Measurements from ENCODE around the gene CERCAM.
A peak's percentile ranks its signal among the peaks of the same experiment; 100 is the strongest.

Gene CERCAM

DNA sequence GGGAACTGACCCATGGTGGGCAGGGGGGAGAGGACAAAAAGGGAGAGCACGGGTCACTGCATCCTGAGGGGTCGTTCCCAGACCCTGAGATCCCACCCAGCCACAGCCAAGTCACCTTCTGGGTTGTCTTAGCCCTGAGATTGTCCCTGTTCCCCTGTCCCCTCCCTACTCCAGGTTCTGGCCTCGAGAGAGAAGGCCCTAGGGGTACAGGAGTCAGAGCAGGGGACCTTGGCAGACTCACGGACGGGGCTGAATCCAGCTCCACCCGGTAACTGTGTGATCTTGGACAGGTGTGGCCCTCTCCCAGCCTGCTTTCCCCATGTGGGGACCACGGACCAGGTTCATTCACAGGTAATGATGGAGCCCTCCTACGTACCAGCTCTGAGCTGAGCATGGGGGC lies 11.2 kb upstream of the CERCAM start:
- DNase-seq, result no peak
- no peak overlapping the region for H3K14ac ChIP-seq (ENCODE audit: low read length)
- H2AK5ac ChIP-seq (ENCODE audit: low read length), result peak overlapping the region; percentile 42
- no peak overlapping the region for H3K27ac ChIP-seq (ENCODE audit: low read depth, low read length)
- no peaks in the 10 kb centered on the region for H3K27me3 ChIP-seq (ENCODE audit: insufficient read depth, low read length)
- no peak overlapping the region for H3K4ac ChIP-seq (ENCODE audit: low read depth, low read length)
- H3K4me1 ChIP-seq (ENCODE audit: control insufficient read depth in 1 of 2, insufficient read depth in 2 of 2, low read length in 2 of 2), result peaks cover 5 to 8% of the 10 kb centered on the region in 2 experiments
- no peak overlapping the region for H4K91ac ChIP-seq (ENCODE audit: low read depth, low read length)
- no peak overlapping the region for H3K18ac ChIP-seq (ENCODE audit: low read length)
- WGBS (ENCODE audit: extremely low coverage, insufficient coverage, insufficient read length), result no CpG with 5 or more reads among the region's 8 CpGs
- no peak overlapping the region for H3K9ac ChIP-seq (ENCODE audit: low read length)
- peaks cover 2% of the 10 kb centered on the region for H3K79me1 ChIP-seq (ENCODE audit: low read length)
- no peak overlapping the region for H3K23ac ChIP-seq (ENCODE audit: low read length)
- no peak overlapping the region for H3K4me2 ChIP-seq (ENCODE audit: low read length)
- H4K12ac ChIP-seq (ENCODE audit: low read depth, low read length), result no peak overlapping the region
- H3K36me3 ChIP-seq (ENCODE audit: control insufficient read depth in 1 of 2, insufficient read depth in 2 of 2, low read length in 2 of 2), result no peaks in the 10 kb centered on the region
- no peak overlapping the region for H3K4me3 ChIP-seq (ENCODE audit: low read depth, low read length)
- H4K8ac ChIP-seq (ENCODE audit: low read depth, low read length), result peak overlapping the region; percentile 9
- no peak overlapping the region for H2BK120ac ChIP-seq (ENCODE audit: insufficient read depth, low read length, poor library complexity)
- H2BK12ac ChIP-seq (ENCODE audit: low read length), result peak overlapping the region; percentile 37
- H2AFZ ChIP-seq (ENCODE audit: insufficient read depth, low read length, poor library complexity), result peak overlapping the region; percentile 27
- H3K79me2 ChIP-seq (ENCODE audit: control insufficient read depth, insufficient read depth, low read length, poor library complexity), result no peaks in the 10 kb centered on the region
- H2BK5ac ChIP-seq (ENCODE audit: low read depth, low read length, poor library complexity), result no peak overlapping the region
- H3K9me3 ChIP-seq (ENCODE audit: insufficient read depth, low read depth, low read length), result no peaks in the 10 kb centered on the region

DNA sequence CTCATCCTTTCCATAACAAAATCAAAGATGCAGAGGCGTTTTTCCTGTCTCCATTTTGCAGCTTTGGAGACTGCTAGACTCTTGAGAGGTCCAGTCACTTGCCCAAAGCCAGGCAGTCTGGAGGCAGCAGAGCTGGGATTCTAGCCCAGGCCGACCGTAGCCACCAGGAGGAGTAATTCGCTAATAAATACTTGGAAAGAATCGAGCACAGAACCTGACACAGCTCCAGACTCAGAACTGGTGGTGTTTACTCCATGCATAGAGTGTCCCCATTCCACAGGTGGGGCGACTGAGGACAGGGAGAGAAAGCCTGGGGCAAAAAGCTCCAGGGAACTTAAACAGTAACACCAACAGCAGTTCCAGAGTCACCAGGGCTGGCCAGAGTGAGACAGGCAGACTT lies 10.7 kb upstream of the CERCAM start:
- Histone ChIP-seq H3K23ac (ENCODE audit: low read length) (no peak overlapping the region), H3K79me1 (ENCODE audit: low read length) (peaks cover 5% of the 10 kb centered on the region), H3K79me2 (ENCODE audit: control insufficient read depth, insufficient read depth, low read length, poor library complexity) (no peaks in the 10 kb centered on the region), H4K91ac (ENCODE audit: low read depth, low read length) (no peak overlapping the region), H3K4ac (ENCODE audit: low read depth, low read length) (no peak overlapping the region), H2AK5ac (ENCODE audit: low read length) (no peak overlapping the region), H3K27ac (ENCODE audit: low read depth, low read length) (no peak overlapping the region), H3K4me2 (ENCODE audit: low read length) (no peak overlapping the region), H3K27me3 (ENCODE audit: insufficient read depth, low read length) (no peaks in the 10 kb centered on the region), H3K9ac (ENCODE audit: low read length) (no peak overlapping the region), H2BK120ac (ENCODE audit: insufficient read depth, low read length, poor library complexity) (no peak overlapping the region), H3K9me3 (ENCODE audit: insufficient read depth, low read depth, low read length) (no peaks in the 10 kb centered on the region), H2AFZ (ENCODE audit: insufficient read depth, low read length, poor library complexity) (no peak overlapping the region), H3K4me1 (ENCODE audit: control insufficient read depth in 1 of 2, insufficient read depth in 2 of 2, low read length in 2 of 2) (peaks cover 8 to 12% of the 10 kb centered on the region in 2 experiments), H2BK5ac (ENCODE audit: low read depth, low read length, poor library complexity) (no peak overlapping the region), H3K36me3 (ENCODE audit: control insufficient read depth in 1 of 2, insufficient read depth in 2 of 2, low read length in 2 of 2) (no peaks in the 10 kb centered on the region), H3K18ac (ENCODE audit: low read length) (no peak overlapping the region), H2BK12ac (ENCODE audit: low read length) (no peak overlapping the region), H4K12ac (ENCODE audit: low read depth, low read length) (no peak overlapping the region), H3K4me3 (ENCODE audit: low read depth, low read length) (no peak overlapping the region), H3K14ac (ENCODE audit: low read length) (no peak overlapping the region), H4K8ac (ENCODE audit: low read depth, low read length) (no peak overlapping the region)
- WGBS (ENCODE audit: extremely low coverage, insufficient coverage, insufficient read length), result no CpG with 5 or more reads among the region's 6 CpGs
- DNase-seq, result peak in 1 of 2 donors; percentile 53

DNA sequence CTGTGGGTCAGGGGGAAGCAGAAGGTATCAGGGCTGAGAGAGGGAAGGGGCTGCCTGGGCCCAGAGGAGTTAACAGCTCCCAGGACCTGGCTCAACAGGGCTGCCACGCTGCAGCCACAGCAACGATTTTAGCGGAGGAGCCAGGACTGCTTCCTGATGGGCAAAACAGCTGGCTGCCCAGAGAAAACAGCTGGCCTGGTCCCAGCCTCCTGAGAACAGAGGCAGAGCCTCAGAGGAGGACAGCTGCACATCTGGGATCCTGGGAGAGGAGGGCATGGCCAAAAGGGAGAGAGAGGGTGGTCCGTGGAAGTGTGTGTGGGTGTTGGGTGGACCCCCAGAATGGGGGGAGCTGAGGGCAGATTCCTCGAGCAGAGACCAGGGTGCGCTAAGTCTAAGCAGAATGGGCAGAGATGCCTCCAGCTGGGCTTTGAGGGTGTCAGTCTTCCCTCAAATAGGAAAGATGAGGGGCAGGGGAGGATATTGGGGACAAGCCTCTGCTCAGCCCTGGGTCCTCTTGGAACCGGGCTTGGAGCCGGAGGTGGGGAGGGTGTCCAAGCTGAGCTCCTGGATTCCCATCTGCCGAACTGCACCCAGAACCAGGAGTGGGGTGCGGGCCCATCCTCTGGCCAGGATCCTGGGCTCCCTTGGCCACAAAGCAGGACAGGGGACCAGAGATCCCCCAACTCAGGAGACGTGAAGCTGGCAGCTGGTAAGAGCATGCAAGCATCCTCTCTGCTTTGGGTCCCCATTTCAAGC lies 9.1 kb upstream of the CERCAM start:
- Histone ChIP-seq H3K23ac (ENCODE audit: low read length) (no peak overlapping the region), H2BK5ac (ENCODE audit: low read depth, low read length, poor library complexity) (no peak overlapping the region), H3K4me2 (ENCODE audit: low read length) (no peak overlapping the region), H3K79me2 (ENCODE audit: control insufficient read depth, insufficient read depth, low read length, poor library complexity) (peaks cover 4% of the 10 kb centered on the region), H2BK120ac (ENCODE audit: insufficient read depth, low read length, poor library complexity) (no peak overlapping the region), H3K4ac (ENCODE audit: low read depth, low read length) (no peak overlapping the region), H3K4me3 (ENCODE audit: low read depth, low read length) (peak overlapping the region; percentile 39), H4K91ac (ENCODE audit: low read depth, low read length) (peak overlapping the region; percentile 21), H3K9me3 (ENCODE audit: insufficient read depth, low read depth, low read length) (no peaks in the 10 kb centered on the region), H2AK5ac (ENCODE audit: low read length) (peak overlapping the region; percentile 63), H3K36me3 (ENCODE audit: control insufficient read depth in 1 of 2, insufficient read depth in 2 of 2, low read length in 2 of 2) (no peaks in the 10 kb centered on the region), H4K8ac (ENCODE audit: low read depth, low read length) (peak overlapping the region; percentile 78), H3K9ac (ENCODE audit: low read length) (peak overlapping the region; percentile 9), H4K12ac (ENCODE audit: low read depth, low read length) (peak overlapping the region; percentile 55), H3K18ac (ENCODE audit: low read length) (no peak overlapping the region), H3K27ac (ENCODE audit: low read depth, low read length) (no peak overlapping the region), H3K14ac (ENCODE audit: low read length) (no peak overlapping the region), H2AFZ (ENCODE audit: insufficient read depth, low read length, poor library complexity) (no peak overlapping the region), H3K79me1 (ENCODE audit: low read length) (peaks cover 15% of the 10 kb centered on the region), H2BK12ac (ENCODE audit: low read length) (peak overlapping the region; percentile 62), H3K4me1 (ENCODE audit: control insufficient read depth in 1 of 2, insufficient read depth in 2 of 2, low read length in 2 of 2) (peaks cover 16 to 22% of the 10 kb centered on the region in 2 experiments), H3K27me3 (ENCODE audit: insufficient read depth, low read length) (no peaks in the 10 kb centered on the region)
- WGBS (ENCODE audit: extremely low coverage, insufficient coverage, insufficient read length), result no CpG with 5 or more reads among the region's 11 CpGs
- no peak for DNase-seq

DNA sequence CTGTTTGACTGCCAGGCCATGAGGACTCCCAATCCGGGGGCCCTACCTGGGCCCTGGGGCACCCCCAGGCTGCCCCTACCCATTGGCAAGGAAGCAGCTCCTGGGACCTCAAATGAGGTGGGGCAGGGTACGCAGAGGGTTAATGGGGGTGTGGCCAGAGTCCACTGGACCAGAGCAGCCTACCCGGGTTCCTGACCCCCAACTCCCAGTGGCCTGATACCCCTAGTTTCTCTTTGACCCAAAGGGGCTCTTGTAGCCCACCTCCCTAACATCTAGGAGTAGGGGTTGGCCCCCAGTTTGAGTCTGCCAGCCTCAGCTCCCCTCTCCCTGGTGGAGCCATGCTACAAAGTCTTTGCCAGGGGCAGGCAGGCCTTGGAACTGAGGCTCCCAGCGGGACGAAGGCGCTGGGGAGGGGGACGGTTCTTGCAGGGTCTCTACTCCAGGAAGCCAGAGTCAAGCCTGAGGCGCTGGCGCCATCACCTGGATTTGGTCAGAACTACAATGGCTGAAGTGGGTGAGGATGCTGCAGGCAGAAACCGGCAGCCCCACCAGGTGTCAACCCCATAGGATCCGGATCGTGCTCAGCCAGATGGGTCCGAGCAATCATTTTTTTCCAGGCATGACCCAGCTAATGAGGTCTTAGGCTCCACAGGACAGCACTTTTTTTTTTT lies 8.4 kb upstream of the CERCAM start:
- WGBS (ENCODE audit: extremely low coverage, insufficient coverage, insufficient read length), result no CpG with 5 or more reads among the region's 13 CpGs

More for the DNA sequence above, 8.4 kb upstream of the CERCAM start:
- Histone ChIP-seq H3K14ac (ENCODE audit: low read length) (peak overlapping the region; percentile 73), H2AK5ac (ENCODE audit: low read length) (peak overlapping the region; percentile 59), H3K9ac (ENCODE audit: low read length) (no peak overlapping the region), H2AFZ (ENCODE audit: insufficient read depth, low read length, poor library complexity) (peak overlapping the region; percentile 66), H2BK5ac (ENCODE audit: low read depth, low read length, poor library complexity) (no peak overlapping the region), H3K4me1 (ENCODE audit: control insufficient read depth in 1 of 2, insufficient read depth in 2 of 2, low read length in 2 of 2) (peaks cover 23 to 24% of the 10 kb centered on the region in 2 experiments), H3K4me2 (ENCODE audit: low read length) (no peak overlapping the region), H2BK12ac (ENCODE audit: low read length) (peak overlapping the region; percentile 65), H3K79me1 (ENCODE audit: low read length) (peaks cover 22% of the 10 kb centered on the region), H3K36me3 (ENCODE audit: control insufficient read depth in 1 of 2, insufficient read depth in 2 of 2, low read length in 2 of 2) (no peaks in the 10 kb centered on the region), H4K12ac (ENCODE audit: low read depth, low read length) (peak overlapping the region; percentile 75), H3K9me3 (ENCODE audit: insufficient read depth, low read depth, low read length) (no peaks in the 10 kb centered on the region), H3K79me2 (ENCODE audit: control insufficient read depth, insufficient read depth, low read length, poor library complexity) (peaks cover 4% of the 10 kb centered on the region), H3K27me3 (ENCODE audit: insufficient read depth, low read length) (no peaks in the 10 kb centered on the region), H2BK120ac (ENCODE audit: insufficient read depth, low read length, poor library complexity) (peak overlapping the region; percentile 54), H3K18ac (ENCODE audit: low read length) (no peak overlapping the region), H4K91ac (ENCODE audit: low read depth, low read length) (peak overlapping the region; percentile 57), H3K4me3 (ENCODE audit: low read depth, low read length) (no peak overlapping the region), H3K4ac (ENCODE audit: low read depth, low read length) (no peak overlapping the region), H3K23ac (ENCODE audit: low read length) (no peak overlapping the region), H3K27ac (ENCODE audit: low read depth, low read length) (no peak overlapping the region), H4K8ac (ENCODE audit: low read depth, low read length) (peak overlapping the region; percentile 78)
- DNase-seq, result peak; percentile 36 to 64

Data from trophoblast cell (in vitro differentiated cells and primary cell).